Measurements from ENCODE around the gene SCFD2. TPM values are rescaled to one million over a fixed set of nuclear protein-coding genes. Genes with fewer than 3 reads are reported as not detected.

The SCFD2 gene
- total RNA-seq, 1 donor from 2014 or later, result 13.2 TPM

- intact Hi-C loops (cut with DNase I), result no loop called here
- Histone ChIP-seq H3K4me3 (no peak overlapping the region), H3K36me3 (no peaks in the 10 kb centered on the region), H3K4me1 (peaks cover 10% of the 10 kb centered on the region), H3K27me3 (ENCODE audit: low read depth) (no peaks in the 10 kb centered on the region), H3K27ac (no peak overlapping the region), H3K9me3 (no peaks in the 10 kb centered on the region)
- TF ChIP-seq CTCF (IDR thresholded peaks at IDR 0.05), result no peak
- DNase-seq, result no peak
- ATAC-seq, result no peak
Observed at GRCh38 chr4:52844596-52844995, 521.3 kb downstream of the SCFD2 start.

GRCh38 chr4:52843958-52844357 lies 521.9 kb downstream of the SCFD2 start:
- ATAC-seq, result peak; percentile 26 to 63
- H3K4me1 ChIP-seq, result peaks cover 10% of the 10 kb centered on the region

GRCh38 chr4:52843351-52843750 lies 522.5 kb downstream of the SCFD2 start:
- TF ChIP-seq CTCF (IDR thresholded peaks at IDR 0.05), result no peak
- Histone ChIP-seq H3K27ac (no peak overlapping the region), H3K27me3 (ENCODE audit: low read depth) (no peaks in the 10 kb centered on the region), H3K4me1 (peaks cover 10% of the 10 kb centered on the region), H3K36me3 (no peaks in the 10 kb centered on the region), H3K4me3 (no peak overlapping the region), H3K9me3 (no peaks in the 10 kb centered on the region)
- intact Hi-C loops (cut with DNase I), result no loop called here
- ATAC-seq, result no peak
- DNase-seq, result no peak

More at GRCh38 chr4:52843958-52844357, 521.9 kb downstream of the SCFD2 start:
- H3K27me3 ChIP-seq (ENCODE audit: low read depth), result no peaks in the 10 kb centered on the region
- H3K4me3 ChIP-seq, result no peak overlapping the region
- H3K36me3 ChIP-seq, result no peaks in the 10 kb centered on the region
- intact Hi-C loops (cut with DNase I), result no loop called here
- DNase-seq, result peak; percentile 50
- no peak overlapping the region for H3K27ac ChIP-seq
- TF ChIP-seq CTCF (IDR thresholded peaks at IDR 0.05), result no peak
- no peaks in the 10 kb centered on the region for H3K9me3 ChIP-seq

GRCh38 chr4:52842792-52843191 lies 523.1 kb downstream of the SCFD2 start:
- Histone ChIP-seq H3K27ac (no peak overlapping the region), H3K36me3 (no peaks in the 10 kb centered on the region), H3K4me1 (peaks cover 10% of the 10 kb centered on the region), H3K4me3 (no peak overlapping the region), H3K9me3 (no peaks in the 10 kb centered on the region), H3K27me3 (ENCODE audit: low read depth) (no peaks in the 10 kb centered on the region)
- no peak for DNase-seq
- intact Hi-C loops (cut with DNase I), result no loop called here
- no peak for TF ChIP-seq CTCF (IDR thresholded peaks at IDR 0.05)
- no peak for ATAC-seq

- no peak for ATAC-seq
- DNase-seq, result no peak
- H3K4me1 ChIP-seq, result peaks cover 10% of the 10 kb centered on the region
- no peak overlapping the region for H3K4me3 ChIP-seq
- no peaks in the 10 kb centered on the region for H3K36me3 ChIP-seq
- H3K9me3 ChIP-seq, result no peaks in the 10 kb centered on the region
- H3K27ac ChIP-seq, result no peak overlapping the region
- H3K27me3 ChIP-seq (ENCODE audit: low read depth), result no peaks in the 10 kb centered on the region
- TF ChIP-seq CTCF (IDR thresholded peaks at IDR 0.05), result no peak
- intact Hi-C loops (cut with DNase I), result no loop called here
Observed at GRCh38 chr4:52841682-52842456, 524.0 kb downstream of the SCFD2 start.

All from lower lobe of right lung (tissue), 2 donors.